Mucosa of descending colon (tissue), 3 donors: ENCODE data around the gene APOBEC3B. TPM values are rescaled to one million over a fixed set of nuclear protein-coding genes. Genes with fewer than 3 reads are reported as not detected.

ENCODE experiments used
- ATAC-seq: fragments of 200-7000 bp; cut with Tn5 transposase; one replicate; pipeline ENCODE4 v1.9.1; 2020; ENCODE audit warnings: mild to moderate bottlenecking, moderate library complexity
- DNase-seq, 3 donors: peaks; one replicate each; pipeline ENCODE4 v3.0.0-alpha.2; 2020
- H3K36me3 ChIP-seq: fragments of 200-600 bp; one replicate; pipeline ENCODE4 v1.8.0; 2021; ENCODE audit warnings: low read depth, mild to moderate bottlenecking
- H3K4me1 ChIP-seq: fragments of 200-600 bp; one replicate; pipeline ENCODE4 v1.8.0; 2021; ENCODE audit warnings: low read depth, mild to moderate bottlenecking
- H3K4me3 ChIP-seq: fragments of 200-600 bp; one replicate; pipeline ENCODE4 v1.8.0; 2021; ENCODE audit warnings: mild to moderate bottlenecking
- H3K9me3 ChIP-seq: fragments of 200-600 bp; one replicate; pipeline ENCODE4 v1.8.0; 2021; ENCODE audit warnings: mild to moderate bottlenecking
- intact Hi-C, 2 donors: fragments of 100-400 bp; cut with DNase I in 1 of 2; cut with micrococcal nuclease in 1 of 2; formaldehyde crosslinking; loops; one replicate each; pipeline versions ENCODE4 v1.11.0 to v1.11.1; 2022; cut with DNase I, micrococcal nuclease
- long read RNA-seq, 2 donors: library from polyadenylated mRNA; unstranded; transcript quantifications; one replicate each; pipeline ENCODE4 v2.0.0, GENCODE V29; 2019 to 2021
- total RNA-seq, 3 donors: library from RNA; stranded (reverse); fragmentation: NEBNext Ultra II Directional in 2 of 3; extraction: Animal tissue kit (Norgen Biotek cat#: 25700) in 2 of 3; gene quantifications; one replicate each; pipeline versions ENCODE4 v1.2.1 to v1.2.4, GENCODE V29; 2021 to 2023
- TF ChIP-seq, protein P1 (sequence below): fragments of 200-600 bp; IDR thresholded peaks from one replicate; pipeline ENCODE4 v1.8.0; 2022; ENCODE audit warnings: antibody characterized with exemption, mild to moderate bottlenecking
- donor health status: DM: no; HTN: no; CAD: no; lungs with moderate emphysema.
- donor health status: DM: no; HTN: no; CAD: no.
- donor health status: DM: no; HTN: yes; CAD: no.

Gene APOBEC3B
- total RNA-seq, result 10 to 100 TPM in 2 of 3 donors, 1 to 10 TPM in 1; 8.4 to 49.5 (median 23.6) TPM
- long read RNA-seq, donor 1, transcript APOBEC3B-201 (8 exons, 1,533 nt), result major isoform, 10 of 13 reads
- long read RNA-seq, donor 1, partial matches to known transcripts, result 3 of 13 reads
- long read RNA-seq, donor 1, other reads (novel, unspliced or antisense), result 0 of 13 reads
- long read RNA-seq, donor 2, transcript APOBEC3B-201 (8 exons, 1,533 nt), result major isoform, 19 of 20 reads
- long read RNA-seq, donor 2, partial matches to known transcripts, result 0 of 20 reads
- long read RNA-seq, donor 2, other reads (novel, unspliced or antisense), result 0 of 20 reads

DNA sequence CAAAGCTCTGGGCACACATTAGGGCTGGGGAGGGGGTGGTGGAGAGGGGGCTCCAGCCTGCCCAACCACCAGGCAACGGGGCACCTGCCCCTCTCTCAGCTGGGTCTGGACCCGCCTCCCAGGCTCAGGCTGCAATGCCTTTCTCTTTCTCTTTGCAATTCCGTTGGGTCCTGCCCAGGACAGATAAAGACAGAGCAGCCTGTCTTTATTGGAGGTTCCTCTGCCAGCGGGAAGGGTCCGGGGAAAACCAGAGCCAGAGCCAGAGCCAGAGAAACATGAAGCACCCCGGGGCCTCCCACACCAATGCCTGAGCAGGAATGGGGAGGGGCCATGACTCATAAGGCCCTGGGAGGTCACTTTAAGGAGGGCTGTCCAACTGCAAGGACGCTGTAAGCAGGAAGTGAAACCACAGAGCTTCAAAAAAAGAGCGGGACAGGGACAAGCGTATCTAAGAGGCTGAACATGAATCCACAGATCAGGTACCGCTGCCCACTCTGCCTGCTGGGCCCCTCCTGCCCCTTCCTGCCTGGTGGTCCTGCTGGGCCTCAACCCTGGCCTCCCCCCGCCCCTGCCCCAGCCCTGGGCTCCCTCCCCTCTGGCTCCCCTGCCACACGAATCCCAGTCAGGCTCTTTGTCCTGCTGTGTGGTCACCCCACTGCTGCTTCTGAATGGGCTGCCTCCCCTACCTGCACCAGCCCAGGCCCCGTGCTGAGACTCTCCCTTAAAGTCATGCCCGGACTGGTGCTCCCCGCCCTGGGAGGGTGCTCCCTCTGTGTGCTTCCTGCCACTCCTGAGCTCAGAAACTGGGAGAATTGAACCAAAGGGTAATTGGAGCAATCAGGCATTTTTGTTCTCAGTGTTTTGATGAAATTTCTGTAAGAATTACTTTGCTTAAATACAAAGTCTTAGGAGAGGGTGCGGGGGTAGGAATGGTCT lies at the start of gene APOBEC3B:
APOBEC3B (plus strand) TSS at position 356 of the 936 bp plus-strand sequence; CDS start at position 463, 107 bp downstream.
- TF ChIP-seq, protein P1, sequence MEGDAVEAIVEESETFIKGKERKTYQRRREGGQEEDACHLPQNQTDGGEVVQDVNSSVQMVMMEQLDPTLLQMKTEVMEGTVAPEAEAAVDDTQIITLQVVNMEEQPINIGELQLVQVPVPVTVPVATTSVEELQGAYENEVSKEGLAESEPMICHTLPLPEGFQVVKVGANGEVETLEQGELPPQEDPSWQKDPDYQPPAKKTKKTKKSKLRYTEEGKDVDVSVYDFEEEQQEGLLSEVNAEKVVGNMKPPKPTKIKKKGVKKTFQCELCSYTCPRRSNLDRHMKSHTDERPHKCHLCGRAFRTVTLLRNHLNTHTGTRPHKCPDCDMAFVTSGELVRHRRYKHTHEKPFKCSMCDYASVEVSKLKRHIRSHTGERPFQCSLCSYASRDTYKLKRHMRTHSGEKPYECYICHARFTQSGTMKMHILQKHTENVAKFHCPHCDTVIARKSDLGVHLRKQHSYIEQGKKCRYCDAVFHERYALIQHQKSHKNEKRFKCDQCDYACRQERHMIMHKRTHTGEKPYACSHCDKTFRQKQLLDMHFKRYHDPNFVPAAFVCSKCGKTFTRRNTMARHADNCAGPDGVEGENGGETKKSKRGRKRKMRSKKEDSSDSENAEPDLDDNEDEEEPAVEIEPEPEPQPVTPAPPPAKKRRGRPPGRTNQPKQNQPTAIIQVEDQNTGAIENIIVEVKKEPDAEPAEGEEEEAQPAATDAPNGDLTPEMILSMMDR, result no peak
- Histone ChIP-seq H3K4me3 (no peak within 1 kb of the TSS), H3K4me1 (no peaks in the 10 kb centered on the region), H3K36me3 (no peaks in the 10 kb centered on the region), H3K9me3 (no peaks in the 10 kb centered on the region)
- ATAC-seq, result peak; percentile 92
- peak; percentile 79 to 95 (median 89) for DNase-seq
- intact Hi-C loops, result no loop called here

DNA sequence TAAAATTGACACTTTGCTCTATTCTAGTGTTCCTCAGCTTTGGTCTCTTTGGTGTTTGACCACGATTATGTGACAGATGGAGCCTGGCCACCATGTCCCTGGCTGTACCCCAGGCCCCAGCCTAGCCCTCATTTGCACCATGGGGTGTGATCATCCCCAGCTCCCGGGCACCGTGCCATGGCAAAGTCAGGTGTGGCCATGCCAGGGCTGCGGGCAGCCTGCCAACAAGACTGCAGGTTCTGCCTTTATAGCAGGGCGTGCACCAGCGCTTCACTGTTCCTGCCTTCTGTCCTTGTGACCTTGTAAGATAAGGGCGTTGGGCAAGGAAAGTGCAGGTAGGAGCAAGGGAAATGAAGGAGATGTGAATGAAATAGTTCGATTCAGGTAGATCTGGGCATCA lies 47.1 kb upstream of the APOBEC3B start:
- peak; percentile 98 to 100 (median 99) for DNase-seq
- TF ChIP-seq, protein P1, result no peak
- ATAC-seq, result peak; percentile 98
- Histone ChIP-seq H3K4me1 (peaks cover 19% of the 10 kb centered on the region), H3K4me3 (no peak overlapping the region), H3K36me3 (no peaks in the 10 kb centered on the region), H3K9me3 (no peaks in the 10 kb centered on the region)
- intact Hi-C loops, result no loop called here

DNA sequence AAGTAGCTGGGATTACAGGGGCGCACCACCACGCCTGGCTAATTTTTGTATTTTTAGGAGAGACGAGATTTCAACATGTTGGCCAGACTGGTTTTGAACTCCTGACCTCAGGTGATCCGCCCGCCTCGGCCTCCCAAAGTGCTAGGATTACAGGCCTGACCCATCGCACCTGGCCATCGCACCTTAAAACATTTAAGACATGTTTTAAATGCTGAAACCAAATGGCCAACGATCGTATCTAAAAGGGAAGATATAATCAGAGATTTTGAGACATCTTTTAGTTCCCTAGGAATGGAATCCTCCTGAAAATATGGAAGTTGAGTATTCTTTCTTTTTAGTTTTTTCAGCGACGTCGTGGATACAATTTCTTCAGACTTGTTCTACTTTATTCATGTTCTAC lies 46.5 kb upstream of the APOBEC3B start:
- no peaks in the 10 kb centered on the region for H3K9me3 ChIP-seq
- H3K4me3 ChIP-seq, result no peak overlapping the region
- DNase-seq (no peak), ATAC-seq (no peak)
- TF ChIP-seq, protein P1, result no peak
- H3K4me1 ChIP-seq, result peaks cover 19% of the 10 kb centered on the region
- no peaks in the 10 kb centered on the region for H3K36me3 ChIP-seq
- intact Hi-C loops, result no loop called here

DNA sequence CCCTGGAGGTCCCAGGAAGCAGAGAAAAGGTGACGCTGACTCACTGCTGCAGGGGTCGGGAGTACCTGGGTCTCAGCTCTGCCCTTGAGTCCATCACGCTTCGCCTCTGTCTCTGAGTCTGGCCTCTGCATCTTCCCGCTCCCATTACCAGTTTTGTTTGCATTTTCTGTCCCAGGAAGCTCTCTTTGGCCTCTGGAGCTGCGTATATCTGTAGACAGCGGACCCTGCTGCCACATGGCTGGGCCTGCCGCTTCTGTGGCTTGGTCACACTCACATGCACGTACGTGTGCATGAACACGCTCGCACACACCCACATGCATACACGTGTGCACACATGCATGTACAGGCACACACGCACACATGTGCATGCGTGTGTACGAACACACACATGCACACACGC lies 45.6 kb upstream of the APOBEC3B start:
- DNase-seq, result no peak
- TF ChIP-seq, protein P1, result no peak
- Histone ChIP-seq H3K36me3 (no peaks in the 10 kb centered on the region), H3K4me3 (no peak overlapping the region), H3K4me1 (peaks cover 19% of the 10 kb centered on the region), H3K9me3 (no peaks in the 10 kb centered on the region)
- ATAC-seq, result no peak
- intact Hi-C loops, result no loop called here

DNA sequence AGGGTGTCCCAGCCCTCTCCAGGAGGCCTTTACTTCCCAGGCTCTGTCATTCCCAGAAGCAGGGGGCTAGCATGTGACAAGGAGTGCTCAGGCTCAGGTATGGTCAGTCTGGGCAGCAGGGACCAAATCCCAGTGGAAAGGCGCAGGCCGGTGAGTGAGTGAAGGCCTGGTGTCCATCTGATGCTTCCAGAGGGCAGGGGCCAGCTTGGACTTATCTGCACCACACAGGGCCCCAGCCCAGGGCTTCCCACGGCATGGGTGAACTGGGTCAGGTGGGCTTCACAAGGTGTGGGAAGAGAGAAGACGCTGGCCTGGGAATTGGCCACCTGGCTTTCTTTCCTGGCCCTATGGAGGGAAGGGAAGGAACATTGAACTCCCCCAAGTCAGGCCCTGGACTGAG lies 45.1 kb upstream of the APOBEC3B start:
- H3K4me3 ChIP-seq, result no peak overlapping the region
- intact Hi-C loops, result no loop called here
- H3K4me1 ChIP-seq, result peaks cover 19% of the 10 kb centered on the region
- DNase-seq, result no peak
- no peaks in the 10 kb centered on the region for H3K9me3 ChIP-seq
- TF ChIP-seq, protein P1, result no peak
- ATAC-seq, result no peak
- H3K36me3 ChIP-seq, result no peaks in the 10 kb centered on the region
